Amniotic stem cell (primary cell): ENCODE data around the gene CACNG8.
A peak's percentile ranks its signal among the peaks of the same experiment; 100 is the strongest.
"Not testable (repeated sequence)": the region's sequence is repeated elsewhere in the genome, so short reads cannot be mapped to it uniquely, and the experiment has no call there.

Experiments used
- DNase-seq: peaks from one replicate; lab custom pipeline; 2025; lab: John Stamatoyannopoulos, UW

The CACNG8 gene

GRCh38 chr19:53962887-53963431 is at the start of gene CACNG8:
TSS of gene CACNG8 (plus strand) at chr19:53962937.
- no peak for DNase-seq

GRCh38 chr19:53915000-53915399 is 47.7 kb upstream of the CACNG8 start:
- DNase-seq = no peak

GRCh38 chr19:53916004-53916403 is 46.7 kb upstream of the CACNG8 start:
- no peak for DNase-seq

- DNase-seq = no peak
These were observed 45.4 kb upstream of the CACNG8 start for GRCh38 chr19:53917356-53917755.

- peak; percentile 36 for DNase-seq
These were observed 35.0 kb upstream of the CACNG8 start for GRCh38 chr19:53927739-53928138.

- DNase-seq = no peak
These were observed 26.7 kb upstream of the CACNG8 start for GRCh38 chr19:53936029-53936428.

- no peak for DNase-seq
These were observed 20.5 kb upstream of the CACNG8 start for GRCh38 chr19:53942001-53942786.

GRCh38 chr19:53944416-53944815 is 18.3 kb upstream of the CACNG8 start:
- DNase-seq = no peak

- DNase-seq = no peak
These were observed 17.8 kb upstream of the CACNG8 start for GRCh38 chr19:53944933-53945332.

GRCh38 chr19:53945441-53945840 is 17.3 kb upstream of the CACNG8 start:
- no peak for DNase-seq

- DNase-seq = no peak
These were observed 16.7 kb upstream of the CACNG8 start for GRCh38 chr19:53945998-53946397.

- DNase-seq = no peak
These were observed 15.1 kb upstream of the CACNG8 start for GRCh38 chr19:53947624-53948023.

GRCh38 chr19:53948611-53949010 is 14.1 kb upstream of the CACNG8 start:
- not testable (repeated sequence) for DNase-seq

GRCh38 chr19:53951436-53951835 is 11.3 kb upstream of the CACNG8 start:
- DNase-seq = no peak

GRCh38 chr19:53951947-53952346 is 10.8 kb upstream of the CACNG8 start:
- DNase-seq = no peak

- DNase-seq = no peak
These were observed 9.4 kb upstream of the CACNG8 start for GRCh38 chr19:53953383-53953782.

GRCh38 chr19:53957448-53958167 is 5.1 kb upstream of the CACNG8 start:
- DNase-seq = no peak

- no peak for DNase-seq
These were observed 4.6 kb upstream of the CACNG8 start for GRCh38 chr19:53958168-53958571.

GRCh38 chr19:53958823-53959757 is 3.6 kb upstream of the CACNG8 start:
- DNase-seq = no peak

- DNase-seq = no peak
These were observed 2.5 kb upstream of the CACNG8 start for GRCh38 chr19:53960187-53960586.

- no peak for DNase-seq
These were observed 1.9 kb upstream of the CACNG8 start for GRCh38 chr19:53960886-53961285.
